ENCODE results near the gene PRKAR1B. TPM values are rescaled to one million over a fixed set of nuclear protein-coding genes. Genes with fewer than 3 reads are reported as not detected.

The PRKAR1B gene
- total and polyA plus RNA-seq, 8 donors: 2.5 to 8.4 (median 5.3) TPM

- FAIRE-seq: no peak
- H3K36me3 ChIP-seq: no peaks in the 10 kb centered on the region
- H3K27me3 ChIP-seq: no peaks in the 10 kb centered on the region
- H3K9me3 ChIP-seq: no peaks in the 10 kb centered on the region
- no peaks in the 10 kb centered on the region for H3K4me1 ChIP-seq
- no peak overlapping the region for H3K4me3 ChIP-seq
- no peak for ATAC-seq
- DNase-seq: peak in 1 of 6 donors; percentile 27
- WGBS, 2 donors: 96 to 97% methylated on average over 35 of the region's 35 CpGs
- no peak overlapping the region for H3K27ac ChIP-seq
- intact Hi-C loops (cut with DNase I): no loop called here
- TF ChIP-seq CTCF (IDR thresholded peaks at IDR 0.05): no peak
Measured at GRCh38 chr7:644381-645305, 82.4 kb downstream of the PRKAR1B start.

DNA sequence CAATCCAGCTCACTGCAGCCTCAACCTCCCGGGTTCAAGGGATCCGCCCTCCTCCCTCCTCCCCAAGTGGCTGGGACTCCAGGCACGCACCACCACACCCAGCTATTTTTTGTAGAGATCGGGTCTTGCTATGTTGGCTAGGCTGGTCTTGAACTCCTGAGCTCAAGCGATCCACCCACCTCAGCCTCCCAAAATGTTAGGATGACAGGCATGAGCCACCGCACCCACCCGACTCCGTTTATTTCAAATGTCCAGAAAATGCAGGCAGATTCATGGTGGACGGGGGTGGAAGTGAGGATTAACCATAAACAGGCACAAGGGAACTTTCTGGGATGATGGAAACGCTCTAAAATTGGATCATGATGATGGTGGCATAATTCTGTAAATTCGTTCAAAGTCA lies 85.1 kb downstream of the PRKAR1B start:
- intact Hi-C loops (cut with DNase I): no loop called here
- H3K27ac ChIP-seq: no peak overlapping the region
- ATAC-seq (no peak), FAIRE-seq (no peak), DNase-seq (no peak)
- 93% methylated on average over 11 of the region's 11 CpGs for WGBS, 2 donors
- H3K4me1 ChIP-seq: no peaks in the 10 kb centered on the region
- H3K9me3 ChIP-seq: no peaks in the 10 kb centered on the region
- H3K4me3 ChIP-seq: no peak overlapping the region
- no peaks in the 10 kb centered on the region for H3K36me3 ChIP-seq
- no peak for TF ChIP-seq CTCF (IDR thresholded peaks at IDR 0.05)
- no peaks in the 10 kb centered on the region for H3K27me3 ChIP-seq

- intact Hi-C loops (cut with DNase I): no loop called here
- Histone ChIP-seq H3K27ac (no peak overlapping the region), H3K27me3 (no peaks in the 10 kb centered on the region), H3K4me1 (no peaks in the 10 kb centered on the region), H3K36me3 (no peaks in the 10 kb centered on the region), H3K9me3 (no peaks in the 10 kb centered on the region), H3K4me3 (no peak overlapping the region)
- FAIRE-seq (no peak), ATAC-seq (peak in 1 of 4 donors; percentile 41), DNase-seq (no peak)
- WGBS, 2 donors: 94 to 96% methylated on average over 16 of the region's 16 CpGs
- TF ChIP-seq CTCF (IDR thresholded peaks at IDR 0.05): no peak
Measured at GRCh38 chr7:641269-641671, 85.8 kb downstream of the PRKAR1B start.

- WGBS, 2 donors: 90 to 92% methylated on average over 25 of the region's 25 CpGs
- no peak for ATAC-seq
- no peaks in the 10 kb centered on the region for H3K27me3 ChIP-seq
- no peak overlapping the region for H3K27ac ChIP-seq
- FAIRE-seq: no peak
- H3K4me1 ChIP-seq: no peaks in the 10 kb centered on the region
- no peaks in the 10 kb centered on the region for H3K9me3 ChIP-seq
- no peak overlapping the region for H3K4me3 ChIP-seq
- DNase-seq: peak in 1 of 6 donors; percentile 31
- no peaks in the 10 kb centered on the region for H3K36me3 ChIP-seq
- intact Hi-C loops (cut with DNase I): loop anchor here in 2 of 3 donors (5.0 to 10.0 kb wide), 2 partner anchors 304 to 311 kb away; no protein-coding TSS in a partner anchor
- no peak for TF ChIP-seq CTCF (IDR thresholded peaks at IDR 0.05)
Measured at GRCh38 chr7:638256-639011, 88.6 kb downstream of the PRKAR1B start.
